Keratinocyte (primary cell): ENCODE data around the gene HEPACAM2. TPM values are rescaled to one million over a fixed set of nuclear protein-coding genes. Genes with fewer than 3 reads are reported as not detected.

Experiments used
- DNase-seq: peaks from one replicate; pipeline ENCODE4 v3.0.0-alpha.2; 2011; ENCODE audit warnings: low read depth, missing footprints, low spot score
- FAIRE-seq: peaks from 2 replicates; lab custom pipeline; 2011; peaks lifted over from hg19 to GRCh38; lab: Jason Lieb, UNC
- H2AFZ ChIP-seq: 2 replicates; pipeline ENCODE4 v1.6.0; 2012; ENCODE audit warnings: low read length, control low read depth, inconsistent platforms; ENCODE audit not compliant: control insufficient read depth
- H3K27ac ChIP-seq: 2 replicates; pipeline ENCODE4 v1.5.1; 2011; ENCODE audit warnings: low read length; ENCODE audit not compliant: control insufficient read depth, insufficient read depth
- H3K27me3 ChIP-seq: 3 replicates; pipeline ENCODE4 v1.6.0; 2011; ENCODE audit warnings: low read length; ENCODE audit not compliant: control insufficient read depth, insufficient read depth; ENCODE audit errors: extremely low read depth
- H3K36me3 ChIP-seq, 2 experiments: 2 replicates in 1 of 2; 3 replicates in 1 of 2; pipeline ENCODE4 v1.5.1; 2011; ENCODE audit warnings: low read length in 2 of 2, mild to moderate bottlenecking in 1 of 2; ENCODE audit not compliant: control insufficient read depth in 2 of 2, insufficient read depth in 2 of 2; ENCODE audit errors: extremely low read depth in 1 of 2
- H3K4me1 ChIP-seq: 3 replicates; pipeline ENCODE4 v1.5.1; 2011; ENCODE audit warnings: low read length; ENCODE audit not compliant: control insufficient read depth, insufficient read depth; ENCODE audit errors: extremely low read depth
- H3K4me2 ChIP-seq: 3 replicates; pipeline ENCODE4 v1.6.0; 2011; ENCODE audit warnings: low read depth, low read length; ENCODE audit not compliant: control insufficient read depth, insufficient read depth; ENCODE audit errors: extremely low read depth
- H3K4me3 ChIP-seq, 3 experiments: fragments of 200-600 bp in 1 of 3; sonication (generic) in 1 of 3; 2 replicates in 2 of 3; 3 replicates in 1 of 3; pipeline ENCODE4 v1.5.1; 2011 to 2016; ENCODE audit warnings: low read length in 3 of 3, mild to moderate bottlenecking in 3 of 3, control low read depth in 2 of 3, inconsistent platforms in 1 of 3, low read depth in 1 of 3, mixed read lengths in 1 of 3, mixed run types in 1 of 3, moderate library complexity in 1 of 3; ENCODE audit not compliant: control insufficient read depth in 2 of 3, insufficient read depth in 2 of 3; ENCODE audit errors: extremely low read depth in 1 of 3
- H3K79me2 ChIP-seq: 2 replicates; pipeline ENCODE4 v1.6.0; 2012; ENCODE audit warnings: low read length; ENCODE audit not compliant: control insufficient read depth, insufficient read depth
- H3K9ac ChIP-seq: 3 replicates; pipeline ENCODE4 v1.6.0; 2011; ENCODE audit warnings: low read length; ENCODE audit not compliant: control insufficient read depth, insufficient read depth; ENCODE audit errors: extremely low read depth
- H3K9me1 ChIP-seq: 3 replicates; pipeline ENCODE4 v1.6.0; 2011; ENCODE audit warnings: low read length; ENCODE audit not compliant: control insufficient read depth, insufficient read depth; ENCODE audit errors: extremely low read depth
- H3K9me3 ChIP-seq: 2 replicates; pipeline ENCODE4 v1.5.1; 2012; ENCODE audit warnings: low read depth, low read length; ENCODE audit not compliant: control insufficient read depth
- H4K20me1 ChIP-seq: 3 replicates; pipeline ENCODE4 v1.6.0; 2011; ENCODE audit warnings: low read length; ENCODE audit not compliant: control insufficient read depth, insufficient read depth; ENCODE audit errors: extremely low read depth
- EZH2 ChIP-seq: IDR thresholded peaks from one replicate; pipeline ENCODE4 v1.6.1; 2012; ENCODE audit warnings: inconsistent platforms, mild to moderate bottlenecking, low read length, moderate library complexity
- dilution Hi-C: fragments of 300-500 bp; cut with MboI; formaldehyde crosslinking; loops from one replicate; pipeline ENCODE4 v1.7.0; 2020; ENCODE audit warnings: low sequenced_read_pairs; ENCODE audit not compliant: extremely low pct_ligation_motif_present
- polyA plus RNA-seq, 5 experiments: library from polyadenylated mRNA; depleted of rRNA in 3 of 5; stranded (reverse) in 3 of 5; stranded (forward) in 1 of 5; unstranded in 1 of 5; fragments of >200 nt; gene quantifications; 1 replicate in 1 of 5; 2 replicates in 3 of 5; 3 replicates in 1 of 5; pipeline versions ENCODE4 v1.2.1 to v1.2.3, GENCODE V29; 2011 to 2012; ENCODE audit warnings: missing spikeins in 2 of 5, low read depth in 1 of 5, low replicate concordance in 1 of 5
- TF ChIP-seq, protein P1 (sequence below), 3 experiments: IDR thresholded peaks in 1 of 3; conservative IDR thresholded peaks in 1 of 3; optimal IDR thresholded peaks in 1 of 3; 2 replicates in 2 of 3; 3 replicates in 1 of 3; pipeline versions ENCODE3 to v1.5.1; 2011; ENCODE audit warnings: low read length in 3 of 3, mild to moderate bottlenecking in 3 of 3, moderate library complexity in 2 of 3, control low read depth in 1 of 3, inconsistent platforms in 1 of 3; ENCODE audit not compliant: insufficient read depth in 2 of 3; ENCODE audit errors: extremely low read depth in 1 of 3

Gene HEPACAM2
- polyA plus RNA-seq, 1 donor (not counting 4 experiments of a cell fraction or from before 2014, with no cell fraction given), result not detected

DNA sequence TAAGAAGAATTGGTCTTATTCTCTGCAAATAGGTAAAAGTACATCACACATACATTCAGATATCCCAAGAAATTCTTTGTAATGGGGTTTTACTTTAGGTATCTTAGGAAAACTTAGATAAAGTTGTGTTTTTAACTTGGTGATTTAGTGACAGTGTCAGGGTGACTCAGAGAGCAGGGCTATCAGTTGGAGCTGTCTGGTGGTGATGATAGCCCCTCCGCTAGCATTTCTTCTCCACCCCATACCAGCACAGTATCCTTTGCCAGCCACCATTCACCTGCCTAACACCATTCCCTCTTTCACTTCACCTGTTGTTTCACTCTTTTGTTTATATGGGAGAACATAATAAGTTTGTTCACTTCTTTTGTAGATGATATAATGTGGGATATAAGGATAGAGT, 36.3 kb upstream of the HEPACAM2 start:
- H3K4me3 ChIP-seq, result no peak overlapping the region
- H3K4me1 ChIP-seq, result no peaks in the 10 kb centered on the region
- no peaks in the 10 kb centered on the region for H4K20me1 ChIP-seq
- H3K9me1 ChIP-seq, result no peaks in the 10 kb centered on the region
- H2AFZ ChIP-seq, result no peak overlapping the region
- H3K27ac ChIP-seq, result no peak overlapping the region
- FAIRE-seq (no peak), DNase-seq (no peak)
- TF ChIP-seq EZH2, result no peak
- TF ChIP-seq, protein P1, sequence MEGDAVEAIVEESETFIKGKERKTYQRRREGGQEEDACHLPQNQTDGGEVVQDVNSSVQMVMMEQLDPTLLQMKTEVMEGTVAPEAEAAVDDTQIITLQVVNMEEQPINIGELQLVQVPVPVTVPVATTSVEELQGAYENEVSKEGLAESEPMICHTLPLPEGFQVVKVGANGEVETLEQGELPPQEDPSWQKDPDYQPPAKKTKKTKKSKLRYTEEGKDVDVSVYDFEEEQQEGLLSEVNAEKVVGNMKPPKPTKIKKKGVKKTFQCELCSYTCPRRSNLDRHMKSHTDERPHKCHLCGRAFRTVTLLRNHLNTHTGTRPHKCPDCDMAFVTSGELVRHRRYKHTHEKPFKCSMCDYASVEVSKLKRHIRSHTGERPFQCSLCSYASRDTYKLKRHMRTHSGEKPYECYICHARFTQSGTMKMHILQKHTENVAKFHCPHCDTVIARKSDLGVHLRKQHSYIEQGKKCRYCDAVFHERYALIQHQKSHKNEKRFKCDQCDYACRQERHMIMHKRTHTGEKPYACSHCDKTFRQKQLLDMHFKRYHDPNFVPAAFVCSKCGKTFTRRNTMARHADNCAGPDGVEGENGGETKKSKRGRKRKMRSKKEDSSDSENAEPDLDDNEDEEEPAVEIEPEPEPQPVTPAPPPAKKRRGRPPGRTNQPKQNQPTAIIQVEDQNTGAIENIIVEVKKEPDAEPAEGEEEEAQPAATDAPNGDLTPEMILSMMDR (optimal IDR thresholded peaks at IDR 0.05 in 1 of 3, IDR thresholded peaks at IDR 0.05 in 1 of 3, conservative IDR thresholded peaks at IDR 0.05 in 1 of 3; ENCODE audit: extremely low read depth in 1 of 3, insufficient read depth in 2 of 3, low read length in 3 of 3), result no peak
- no peaks in the 10 kb centered on the region for H3K9me3 ChIP-seq
- no peak overlapping the region for H3K9ac ChIP-seq
- H3K27me3 ChIP-seq, result no peaks in the 10 kb centered on the region
- peaks cover 0 to 2% of the 10 kb centered on the region in 2 experiments for H3K36me3 ChIP-seq
- no peaks in the 10 kb centered on the region for H3K79me2 ChIP-seq
- dilution Hi-C loops, result no loop called here
- H3K4me2 ChIP-seq, result no peak overlapping the region

DNA sequence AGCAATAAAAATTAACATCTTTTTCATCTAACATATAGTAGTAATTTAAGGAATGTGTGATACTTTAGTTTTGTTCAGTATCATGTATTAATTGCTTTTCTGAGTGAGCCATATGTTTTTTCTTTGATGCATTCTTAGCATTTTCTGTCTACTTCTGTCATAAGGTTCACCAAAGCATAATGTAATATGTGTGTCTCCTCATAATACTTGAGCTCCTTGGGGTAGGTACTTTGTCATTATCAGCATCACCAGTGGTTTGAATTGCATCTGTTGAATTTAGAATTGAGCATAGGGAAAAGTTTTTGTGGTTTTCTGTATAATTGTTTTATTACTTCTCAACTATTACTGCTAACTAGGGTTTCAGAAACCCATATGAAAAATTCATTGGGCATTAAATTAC, 32.4 kb upstream of the HEPACAM2 start:
- dilution Hi-C loops, result no loop called here
- FAIRE-seq (no peak), DNase-seq (no peak)
- no peak overlapping the region for H3K4me2 ChIP-seq
- no peaks in the 10 kb centered on the region for H3K79me2 ChIP-seq
- H3K36me3 ChIP-seq, result peaks cover 0 to 4% of the 10 kb centered on the region in 2 experiments
- H3K27me3 ChIP-seq, result no peaks in the 10 kb centered on the region
- H3K9ac ChIP-seq, result no peak overlapping the region
- H3K4me1 ChIP-seq, result no peaks in the 10 kb centered on the region
- no peak for TF ChIP-seq EZH2
- H3K9me1 ChIP-seq, result no peaks in the 10 kb centered on the region
- H2AFZ ChIP-seq, result no peak overlapping the region
- H3K27ac ChIP-seq, result no peak overlapping the region
- H3K9me3 ChIP-seq, result no peaks in the 10 kb centered on the region
- H4K20me1 ChIP-seq, result no peaks in the 10 kb centered on the region
- no peak overlapping the region for H3K4me3 ChIP-seq

- Histone ChIP-seq H3K9ac (no peak overlapping the region), H3K36me3 (no peaks in the 10 kb centered on the region), H3K4me3 (no peak overlapping the region), H3K9me1 (no peaks in the 10 kb centered on the region), H3K79me2 (no peaks in the 10 kb centered on the region), H3K4me1 (no peaks in the 10 kb centered on the region), H3K4me2 (no peak overlapping the region), H3K9me3 (no peaks in the 10 kb centered on the region), H4K20me1 (no peaks in the 10 kb centered on the region), H3K27me3 (no peaks in the 10 kb centered on the region), H3K27ac (no peak overlapping the region), H2AFZ (no peak overlapping the region)
- FAIRE-seq (no peak), DNase-seq (no peak)
- dilution Hi-C loops, result no loop called here
- TF ChIP-seq EZH2, result no peak
These were observed 23.4 kb upstream of the HEPACAM2 start for GRCh38 chr7:93249491-93250148.
